ENCODE measurements around the gene GSTP1.

- TF ChIP-seq CTCF (IDR thresholded peaks at IDR 0.05; ENCODE audit: low read depth, low read length, poor library complexity, severe bottlenecking) (no peak), EZH2phosphoT487 (IDR thresholded peaks at IDR 0.05; ENCODE audit: borderline replicate concordance, low read length) (no peak)
Measured at GRCh38 chr11:67562963-67563704, 20.5 kb upstream of the GSTP1 start.
